Measurements from ENCODE around the gene MEIKIN. TPM values are rescaled to one million over a fixed set of nuclear protein-coding genes. Genes with fewer than 3 reads are reported as not detected.

Gene MEIKIN
- total RNA-seq, 1 donor from 2014 or later = not detected

DNA sequence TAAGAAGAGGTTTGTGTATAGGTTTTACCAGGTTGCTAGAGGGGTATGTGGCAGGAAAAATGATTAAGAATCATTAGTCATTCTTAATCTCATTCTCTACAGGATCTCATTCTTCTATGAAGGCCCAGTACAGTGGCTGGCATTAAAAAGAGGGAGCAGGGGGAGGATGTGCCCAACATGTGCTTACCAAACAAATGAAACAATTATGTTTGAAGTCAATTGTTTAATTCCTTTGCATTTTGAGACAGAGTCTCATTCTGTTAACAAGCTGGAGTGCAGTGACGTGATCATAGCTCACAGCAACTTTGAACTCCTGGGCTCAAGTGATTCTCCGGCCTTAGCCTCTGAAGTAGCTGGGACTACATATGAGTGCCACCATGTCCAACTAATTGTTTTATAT lies 171.7 kb downstream of the MEIKIN start:
- no peak for DNase-seq (ENCODE audit: low read depth, low spot score)

DNA sequence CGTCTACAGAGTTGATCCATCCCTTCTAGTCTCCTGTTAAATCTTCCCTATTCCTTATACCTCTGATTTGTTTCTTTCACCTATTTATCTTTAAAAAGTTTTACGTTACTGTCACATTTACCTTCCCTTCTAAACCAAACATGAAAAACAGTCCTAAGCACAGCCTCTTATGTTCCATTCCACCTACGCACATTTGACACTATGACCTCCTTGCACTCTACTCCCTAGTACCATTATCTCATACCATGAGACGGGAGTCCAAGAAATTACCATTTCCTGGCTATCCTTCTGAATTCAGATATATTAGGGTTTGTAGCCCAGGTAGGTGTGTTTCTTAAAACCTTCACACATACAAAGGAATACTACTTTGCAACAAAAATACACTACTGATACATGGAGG lies 173.8 kb downstream of the MEIKIN start:
- DNase-seq (ENCODE audit: low read depth, low spot score) = no peak

DNA sequence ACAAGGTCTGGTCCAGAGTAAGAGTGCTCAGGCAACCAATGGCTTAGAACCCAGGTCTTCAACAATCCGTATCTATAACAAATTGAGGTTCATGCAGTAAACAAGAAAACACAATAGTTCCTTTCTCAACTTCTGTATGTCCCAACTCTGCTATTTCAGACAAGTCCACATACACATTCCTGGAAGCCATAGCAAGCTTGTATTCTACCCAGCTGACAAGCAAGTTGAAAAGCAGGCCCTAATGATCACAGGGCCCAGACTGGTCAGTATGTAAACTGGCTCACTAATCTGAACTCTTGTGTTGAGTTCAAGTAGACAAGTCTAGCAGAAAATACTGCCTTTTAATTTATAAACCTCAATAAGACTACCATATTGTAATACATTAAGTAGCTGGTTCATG lies 175.5 kb downstream of the MEIKIN start:
- DNase-seq (ENCODE audit: low read depth, low spot score) = no peak

DNA sequence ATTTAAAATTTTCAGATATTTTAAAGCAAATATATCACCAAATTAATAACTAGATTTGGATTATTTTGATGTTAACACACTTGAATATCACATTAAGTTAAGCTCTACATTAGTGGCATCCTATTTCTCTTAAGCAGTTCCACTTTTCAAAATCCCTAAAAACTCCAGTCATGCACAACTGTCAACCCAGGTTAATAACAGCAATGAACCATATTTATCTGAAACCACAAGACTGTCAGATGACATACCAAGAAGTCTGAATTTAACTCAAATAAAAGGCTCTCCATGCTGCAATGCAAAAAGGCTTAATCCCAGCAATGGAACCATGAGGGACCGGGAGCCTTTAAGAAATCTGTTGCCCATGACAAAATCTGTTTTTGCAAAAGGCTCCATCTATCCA lies 176.1 kb downstream of the MEIKIN start:
- no peak for DNase-seq (ENCODE audit: low read depth, low spot score)

DNA sequence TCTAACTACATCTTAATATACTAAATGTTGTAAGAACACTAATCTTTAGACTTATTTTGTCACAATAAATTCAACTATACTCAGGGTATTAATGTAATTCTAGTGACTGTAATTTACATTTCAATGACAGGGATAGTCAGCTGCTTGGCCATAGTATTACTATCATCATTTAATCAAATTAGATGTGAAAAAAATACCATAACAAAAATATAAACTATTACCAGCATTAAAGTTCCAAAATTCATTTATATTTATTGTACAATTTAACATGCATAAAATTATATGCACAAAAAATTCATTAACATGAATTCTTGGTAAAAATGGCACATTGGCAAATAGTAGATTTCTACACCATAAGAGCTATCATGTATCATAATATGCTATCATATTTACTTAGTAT lies 177.6 kb downstream of the MEIKIN start:
- DNase-seq (ENCODE audit: low read depth, low spot score) = no peak

DNA sequence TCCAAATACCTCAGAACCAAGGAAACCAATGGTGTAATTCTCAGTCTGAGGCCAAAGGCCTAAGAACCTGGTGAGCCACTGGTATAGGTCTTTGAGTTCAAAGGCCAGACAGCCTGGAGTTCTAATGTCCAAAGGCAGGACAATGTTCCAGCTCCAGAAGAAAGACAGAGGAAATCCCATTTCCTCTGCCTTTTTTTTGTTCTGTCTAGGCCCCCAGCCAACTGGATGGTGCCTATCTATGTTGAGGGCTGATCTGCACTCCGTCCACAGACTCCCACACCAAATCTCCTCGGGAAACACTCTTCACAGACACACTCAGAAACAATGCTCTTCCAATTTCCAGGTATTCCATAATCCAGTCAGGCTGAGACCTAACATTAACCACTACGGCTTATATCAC lies 178.8 kb downstream of the MEIKIN start:
- no peak for DNase-seq (ENCODE audit: low read depth, low spot score)

DNA sequence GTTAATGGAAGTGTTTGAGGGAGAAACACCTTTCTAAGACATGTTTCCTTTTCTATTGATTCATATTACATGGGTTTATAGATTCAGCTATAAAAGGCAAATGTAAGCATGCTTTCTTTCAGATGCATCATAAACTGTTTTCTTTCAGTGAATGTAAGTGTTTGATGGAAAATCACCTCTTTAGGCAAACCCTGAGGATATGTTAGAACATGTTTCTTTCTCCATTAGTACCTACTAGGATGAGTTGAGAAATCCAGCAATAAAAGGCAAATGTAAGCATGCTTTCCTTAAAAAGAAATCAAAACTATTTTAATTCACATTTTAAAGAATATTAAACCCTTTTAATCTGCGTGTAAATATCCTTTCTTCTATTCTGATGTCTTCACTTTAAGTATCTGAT lies 180.2 kb downstream of the MEIKIN start:
- no peak for DNase-seq (ENCODE audit: low read depth, low spot score)

DNA sequence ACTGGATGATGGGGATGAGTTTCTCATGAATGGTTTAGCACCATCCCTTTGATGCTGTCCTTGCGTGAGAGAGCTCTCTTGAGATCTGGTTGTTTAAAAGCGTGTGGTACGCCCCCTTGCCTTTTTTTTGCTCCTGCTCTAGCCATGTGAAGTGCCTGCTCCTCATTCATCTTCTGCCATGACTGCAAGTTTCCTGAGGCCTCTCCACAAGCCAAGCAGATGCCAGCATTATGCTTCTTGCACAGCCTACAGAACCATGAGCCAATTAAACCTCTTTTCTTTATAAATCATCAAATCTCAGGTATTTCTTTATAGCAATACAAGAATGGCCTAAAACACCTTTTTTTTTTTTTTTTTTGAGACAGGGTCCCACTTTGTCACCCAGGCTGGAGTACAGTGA lies 181.5 kb downstream of the MEIKIN start:
- DNase-seq (ENCODE audit: low read depth, low spot score) = no peak

DNA sequence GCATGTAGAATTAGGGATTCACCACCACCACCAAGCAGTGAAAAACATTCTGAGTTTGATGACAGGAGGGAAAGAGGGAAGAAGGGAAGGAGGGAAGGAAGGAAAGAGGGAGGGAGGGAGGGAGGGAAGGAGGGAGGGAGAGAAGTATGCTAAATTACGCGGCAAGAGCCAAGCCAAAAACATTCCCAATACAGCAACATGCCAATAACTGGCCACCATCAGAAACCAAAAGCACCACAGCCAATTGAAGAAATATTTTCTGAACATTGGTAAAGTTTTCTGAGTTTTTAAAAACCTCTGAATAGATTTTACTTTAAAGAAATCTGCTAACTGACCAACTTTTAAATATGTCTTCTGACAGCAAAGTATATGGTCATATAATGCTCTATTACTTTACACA lies 184.7 kb downstream of the MEIKIN start:
- DNase-seq (ENCODE audit: low read depth, low spot score) = no peak

DNA sequence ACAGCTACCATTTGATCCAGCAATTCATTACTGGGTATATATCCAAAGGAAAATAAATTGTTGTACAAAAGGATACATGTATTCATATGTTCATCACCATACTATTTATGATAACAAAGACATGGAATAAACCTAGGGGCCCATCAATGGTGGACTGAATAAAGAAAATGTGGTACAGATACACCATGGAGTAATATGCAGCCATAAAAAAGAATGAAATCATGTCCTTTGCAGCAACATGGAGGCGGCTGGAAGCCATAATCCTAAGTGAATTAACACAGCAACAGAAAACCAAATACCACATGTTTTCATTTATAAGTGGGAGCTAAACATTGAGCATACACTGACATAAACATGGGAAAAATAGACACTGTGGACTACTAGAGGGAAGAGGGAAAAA lies 185.8 kb downstream of the MEIKIN start:
- no peak for DNase-seq (ENCODE audit: low read depth, low spot score)

DNA sequence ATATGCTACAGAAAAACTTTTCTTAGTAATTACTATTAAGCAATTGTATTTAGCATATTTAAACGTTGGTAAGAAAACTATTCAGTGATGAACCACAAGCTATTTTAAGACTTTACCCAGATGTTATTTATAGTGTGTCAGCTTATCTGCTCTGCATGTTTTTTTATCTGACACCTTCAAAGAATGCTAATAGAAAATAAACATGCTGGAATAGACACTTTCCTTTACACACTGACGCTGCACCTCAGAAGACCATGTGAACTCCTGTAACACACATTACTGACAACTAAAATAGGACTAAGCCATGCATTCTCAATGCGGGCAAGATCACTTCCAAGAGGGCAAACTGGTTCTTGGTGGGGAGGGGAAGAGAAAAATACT lies 187.0 kb downstream of the MEIKIN start:
- DNase-seq (ENCODE audit: low read depth, low spot score) = no peak

DNA sequence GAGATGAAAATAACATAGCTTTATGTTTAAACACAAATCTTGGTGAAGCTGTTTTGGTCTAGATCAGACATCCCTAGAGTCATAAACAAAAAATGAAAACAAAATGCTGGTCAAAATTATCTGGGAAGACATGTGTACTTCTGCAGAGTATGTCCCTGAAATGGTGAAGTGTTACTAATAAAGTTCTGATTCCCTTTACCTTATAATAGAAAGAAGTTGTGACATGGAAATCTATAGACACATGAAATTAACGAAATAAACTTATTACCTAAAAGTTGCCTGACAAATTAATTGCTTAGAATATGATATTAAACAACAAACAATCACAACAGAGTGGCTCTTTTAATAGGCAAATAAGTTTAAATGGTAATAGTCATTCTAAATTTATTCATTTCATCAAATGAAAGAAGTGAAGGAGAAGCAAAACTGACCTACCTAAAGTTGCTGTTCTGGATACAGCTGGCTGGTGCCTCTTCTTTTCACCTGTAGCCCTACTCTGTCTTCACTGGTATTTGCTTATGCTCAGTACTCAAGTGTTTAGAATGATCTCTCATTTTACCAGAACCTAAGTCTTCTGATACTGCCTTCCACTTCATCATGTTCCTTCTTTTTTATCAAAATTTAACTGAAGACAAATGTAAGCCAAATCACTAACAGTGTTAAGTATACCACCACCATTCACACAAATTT lies 187.5 kb downstream of the MEIKIN start:
- no peak for DNase-seq (ENCODE audit: low read depth, low spot score)

Other genes starting within 250 kb of the MEIKIN start
- 27.0 and 28.2 TPM in 2 replicates for gene FNIP1, start 148.6 kb downstream of the MEIKIN start, total RNA-seq
- not detected in 2 replicates for gene ACSL6, start 66.0 kb upstream of the MEIKIN start, total RNA-seq
- not detected in 2 replicates for gene IL3, start 115.0 kb upstream of the MEIKIN start, total RNA-seq
- gene CSF2, start 128.1 kb upstream of the MEIKIN start, total RNA-seq = 0.11 TPM in 1 of 2 replicates, not detected in the other

Data from pulmonary artery endothelial cell (primary cell).